SK-N-SH (cell line): ENCODE results near the gene STK32C. TPM values are rescaled to one million over a fixed set of nuclear protein-coding genes. Genes with fewer than 3 reads are reported as not detected.

Experiments used
- CTCF ChIA-PET: fragments of 300-600, 350-600 bp; formaldehyde crosslinking; extraction: SDS; loops from one replicate; lab custom pipeline; 2021; lab: Yijun Ruan, JAX
- POLR2A ChIA-PET: fragments of 350-600 bp; sonication (Branson Sonifier 250); formaldehyde crosslinking; extraction: SDS; loops from one replicate; lab custom pipeline; 2020; ENCODE audit warnings: antibody characterized with exemption, inconsistent platforms; lab: Yijun Ruan, JAX
- DNase-seq: peaks from one replicate; pipeline ENCODE4 v3.0.0; 2012
- H2AFZ ChIP-seq: fragments of 200-600 bp; sonication (generic); 2 replicates; pipeline ENCODE4 v1.8.1; 2016; ENCODE audit warnings: antibody characterized with exemption, mild to moderate bottlenecking, low read depth
- H3F3A ChIP-seq: fragments of 200-600 bp; sonication (generic); replicated peaks from 2 replicates; pipeline ENCODE3; 2016; ENCODE audit warnings: antibody characterized with exemption, mild to moderate bottlenecking; ENCODE audit not compliant: insufficient read depth
- H3K27ac ChIP-seq, 2 experiments: fragments of 200-500 bp in 1 of 2; fragments of 200-600 bp in 1 of 2; sonication (Bioruptor generic) in 1 of 2; sonication (generic), shearing (Covaris generic) in 1 of 2; 2 replicates each; pipeline versions ENCODE4 v1.5.1 to v1.6.1; 2014 to 2016; ENCODE audit warnings: low read depth in 2 of 2, inconsistent platforms in 1 of 2, low read length in 1 of 2, mild to moderate bottlenecking in 1 of 2, mixed read lengths in 1 of 2
- H3K27me3 ChIP-seq: fragments of 200-600 bp; sonication (generic), shearing (Covaris generic); 2 replicates; pipeline ENCODE4 v1.6.1; 2016; ENCODE audit warnings: mixed run types; ENCODE audit not compliant: insufficient read depth
- H3K36me3 ChIP-seq, 2 experiments: fragments of 200-500 bp in 1 of 2; fragments of 200-600 bp in 1 of 2; sonication (Bioruptor generic) in 1 of 2; sonication (generic) in 1 of 2; replicated peaks in 1 of 2; 2 replicates each; pipeline versions ENCODE3 to v1.5.1; 2014 to 2016; ENCODE audit warnings: low read length in 1 of 2, mild to moderate bottlenecking in 1 of 2; ENCODE audit not compliant: insufficient read depth in 2 of 2, control insufficient read depth in 1 of 2
- H3K4me1 ChIP-seq, 2 experiments: fragments of 200-500 bp in 1 of 2; fragments of 200-600 bp in 1 of 2; sonication (Bioruptor generic) in 1 of 2; sonication (generic), shearing (Covaris generic) in 1 of 2; 2 replicates each; pipeline versions ENCODE4 v1.5.1 to v1.6.1; 2014 to 2016; ENCODE audit warnings: low read depth in 1 of 2, low read length in 1 of 2, mixed run types in 1 of 2; ENCODE audit not compliant: insufficient read depth in 2 of 2, control insufficient read depth in 1 of 2
- H3K4me2 ChIP-seq: fragments of 200-600 bp; sonication (generic), shearing (Covaris generic); 2 replicates; pipeline ENCODE4 v1.6.1; 2017; ENCODE audit warnings: mixed run types
- H3K4me3 ChIP-seq, 2 experiments: fragments of 200-500 bp in 1 of 2; fragments of 200-600 bp in 1 of 2; sonication (Bioruptor generic) in 1 of 2; sonication (generic), shearing (Covaris generic) in 1 of 2; 2 replicates each; pipeline versions ENCODE4 v1.5.1 to v1.8.1; 2014 to 2016; ENCODE audit warnings: low read depth in 2 of 2, inconsistent platforms in 1 of 2, low read length in 1 of 2, mild to moderate bottlenecking in 1 of 2, mixed read lengths in 1 of 2, moderate library complexity in 1 of 2
- H3K79me2 ChIP-seq: fragments of 200-600 bp; sonication (generic); 2 replicates; pipeline ENCODE4 v1.8.1; 2017; ENCODE audit warnings: mild to moderate bottlenecking; ENCODE audit not compliant: insufficient read depth
- H3K9ac ChIP-seq: fragments of 200-600 bp; sonication (generic); 2 replicates; pipeline ENCODE4 v1.6.1; 2017; ENCODE audit warnings: mixed run types
- H3K9me2 ChIP-seq: fragments of 200-600 bp; sonication (generic); 2 replicates; pipeline ENCODE4 v1.6.1; 2017; ENCODE audit warnings: mixed run types
- H3K9me3 ChIP-seq: fragments of 200-600 bp; sonication (generic); 2 replicates; pipeline ENCODE4 v1.6.1; 2017; ENCODE audit warnings: mixed run types, mild to moderate bottlenecking, moderate library complexity
- H4K20me1 ChIP-seq: fragments of 200-600 bp; sonication (generic); 2 replicates; pipeline ENCODE4 v1.6.1; 2017; ENCODE audit warnings: mild to moderate bottlenecking, mixed run types; ENCODE audit not compliant: insufficient read depth
- FOSL2 ChIP-seq: IDR thresholded peaks from 2 replicates; pipeline ENCODE4 v1.4.0; 2012; ENCODE audit warnings: low read depth, mild to moderate bottlenecking, moderate library complexity, borderline replicate concordance
- FOXJ3 ChIP-seq: sonication (generic); formaldehyde crosslinking; IDR thresholded peaks from 2 replicates; pipeline ENCODE4 v1.5.1; 2020; ENCODE audit warnings: mild to moderate bottlenecking, missing genetic modification reagents
- GABPA ChIP-seq: IDR thresholded peaks from 2 replicates; pipeline ENCODE4 v1.4.0; 2012; ENCODE audit warnings: low read depth, mild to moderate bottlenecking
- MEF2A ChIP-seq: IDR thresholded peaks from 2 replicates; pipeline ENCODE4 v1.4.0; 2012; ENCODE audit warnings: low read depth, borderline replicate concordance
- MXI1 ChIP-seq: IDR thresholded peaks from 2 replicates; pipeline ENCODE4 v1.6.1; 2012; ENCODE audit warnings: mild to moderate bottlenecking, low read depth, low read length, improper control_type of control experiment
- NFIC ChIP-seq: IDR thresholded peaks from 2 replicates; pipeline ENCODE4 v1.4.0; 2012; ENCODE audit warnings: borderline replicate concordance
- POLR2AphosphoS5 ChIP-seq: IDR thresholded peaks from 2 replicates; pipeline ENCODE4 v1.6.1; 2012; ENCODE audit warnings: low read depth, low read length
- RCOR1 ChIP-seq: fragments of 150-350 bp; IDR thresholded peaks from 2 replicates; pipeline ENCODE4 v1.6.1; 2017; ENCODE audit warnings: antibody characterized with exemption, low read length
- SMC3 ChIP-seq: IDR thresholded peaks from 2 replicates; pipeline ENCODE4 v1.6.1; 2012; ENCODE audit warnings: low read depth, low read length, improper control_type of control experiment
- TAF1 ChIP-seq: IDR thresholded peaks from 2 replicates; pipeline ENCODE4 v1.6.1; 2012; ENCODE audit warnings: low read depth, mild to moderate bottlenecking, low read length, moderate library complexity, borderline replicate concordance
- YY1 ChIP-seq: IDR thresholded peaks from 2 replicates; pipeline ENCODE4 v1.4.0; 2012; ENCODE audit warnings: low read depth, mild to moderate bottlenecking
- WGBS: methylation state at CpG from one replicate; pipeline ENCODE4 v1.1.6; 2017; ENCODE audit warnings: low lambda C conversion rate; 5-methylcytosine and 5-hydroxymethylcytosine counted together
- polyA plus RNA-seq, 3 experiments: library from polyadenylated mRNA; depleted of rRNA; stranded (reverse); fragments of >200 nt; gene quantifications; 2 replicates each; pipeline ENCODE4 v1.2.3, GENCODE V29; 2012
- TF ChIP-seq, protein P1 (sequence below): IDR thresholded peaks from 2 replicates; pipeline ENCODE4 v1.4.0; 2012; ENCODE audit warnings: low read depth, borderline replicate concordance
- TF ChIP-seq, protein P2 (sequence below): fragments of 150-350 bp; IDR thresholded peaks from 2 replicates; pipeline ENCODE4 v1.6.1; 2017; ENCODE audit warnings: antibody characterized with exemption, low read length, low read depth, borderline replicate concordance

STK32C gene
- polyA plus RNA-seq, 1 of the 3 experiments (the other 2 are of a cell fraction), result 27.8 TPM

DNA sequence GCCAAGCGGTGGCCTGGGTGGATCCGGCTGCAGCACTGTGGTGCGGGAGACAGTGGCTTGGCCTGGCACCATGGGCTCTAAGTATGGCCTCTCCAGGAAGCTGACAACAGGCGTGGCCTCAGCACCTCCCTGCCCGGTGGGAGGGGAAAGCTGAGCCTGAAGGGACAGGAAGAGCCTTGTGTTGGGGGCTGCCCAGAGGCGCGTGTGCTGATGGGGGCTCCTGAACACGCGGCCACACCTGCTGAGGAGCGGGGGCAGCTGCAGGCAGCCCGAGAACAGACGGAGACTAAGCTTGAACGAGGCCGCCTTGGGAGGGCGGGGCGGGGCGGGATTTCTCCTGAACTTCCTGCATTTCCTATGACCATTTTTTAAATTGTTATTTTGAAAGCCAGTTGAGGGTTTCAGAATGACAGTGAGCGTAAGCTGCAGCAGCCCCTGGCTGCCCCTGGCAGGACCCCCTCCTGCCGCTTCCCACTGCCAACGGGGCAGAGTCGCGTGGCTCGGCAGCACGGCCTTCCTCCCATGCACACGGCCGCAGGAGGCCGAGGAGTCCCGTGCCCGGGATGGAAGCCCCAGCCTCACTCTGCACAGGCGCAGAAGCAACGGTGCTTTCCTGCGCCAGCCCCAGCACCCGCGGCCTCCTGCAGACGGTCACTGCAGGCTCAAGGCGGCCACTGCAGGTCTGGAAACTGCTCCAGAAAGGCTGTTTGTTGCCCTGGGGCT, 77.8 kb downstream of the STK32C start:
- no peak overlapping the region for H2AFZ ChIP-seq
- no peak overlapping the region for H3K9ac ChIP-seq
- H3K4me3 ChIP-seq, result no peak overlapping the region
- H3K27me3 ChIP-seq, result no peaks in the 10 kb centered on the region
- 91% methylated on average over 17 of the region's 36 CpGs for WGBS
- no peak overlapping the region for H3K4me2 ChIP-seq
- no peaks in the 10 kb centered on the region for H3K36me3 ChIP-seq
- TF ChIP-seq, protein P1, sequence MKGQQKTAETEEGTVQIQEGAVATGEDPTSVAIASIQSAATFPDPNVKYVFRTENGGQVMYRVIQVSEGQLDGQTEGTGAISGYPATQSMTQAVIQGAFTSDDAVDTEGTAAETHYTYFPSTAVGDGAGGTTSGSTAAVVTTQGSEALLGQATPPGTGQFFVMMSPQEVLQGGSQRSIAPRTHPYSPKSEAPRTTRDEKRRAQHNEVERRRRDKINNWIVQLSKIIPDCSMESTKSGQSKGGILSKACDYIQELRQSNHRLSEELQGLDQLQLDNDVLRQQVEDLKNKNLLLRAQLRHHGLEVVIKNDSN, result no peak
- TF ChIP-seq YY1, result no peak
- no peak for TF ChIP-seq MEF2A
- no peaks in the 10 kb centered on the region for H3K9me2 ChIP-seq
- no peaks in the 10 kb centered on the region for H3K79me2 ChIP-seq
- no peaks in the 10 kb centered on the region for H4K20me1 ChIP-seq
- ChIA-PET POLR2A (no interaction called here), CTCF (interaction anchor here (1.8 kb wide), 1 partner anchor 123 kb away, joined by 5 read pairs; no protein-coding TSS in a partner anchor)
- DNase-seq, result peak; percentile 57
- H3F3A ChIP-seq, result no peaks in the 10 kb centered on the region
- H3K9me3 ChIP-seq, result no peaks in the 10 kb centered on the region
- peak overlapping the region in 1 of 2 experiments; percentile 58; a peak in 1 of 4 replicates for H3K27ac ChIP-seq
- peaks cover 0 to 28% of the 10 kb centered on the region in 2 experiments; a peak in 1 of 4 replicates for H3K4me1 ChIP-seq

DNA sequence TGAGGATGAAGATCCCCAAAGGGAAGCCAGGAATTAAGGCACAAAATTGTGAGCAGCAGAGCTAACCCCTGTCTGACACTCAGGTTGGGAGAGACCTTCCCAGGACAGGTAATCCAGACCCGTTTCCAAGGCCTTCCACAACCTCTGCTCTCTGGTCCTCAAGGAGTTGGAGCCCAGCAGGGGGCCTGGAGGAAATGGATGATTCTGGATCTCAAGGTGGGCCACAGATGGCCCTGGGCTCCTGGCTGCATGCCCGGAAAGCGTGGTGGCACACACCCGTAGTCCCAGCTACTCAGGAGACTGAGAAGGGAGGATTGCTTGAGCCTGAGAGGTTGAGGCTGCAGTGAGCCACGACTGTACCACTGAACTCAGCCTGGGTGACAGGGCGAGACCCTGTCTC, 78.7 kb downstream of the STK32C start:
- no peaks in the 10 kb centered on the region for H4K20me1 ChIP-seq
- H3K79me2 ChIP-seq, result no peaks in the 10 kb centered on the region
- TF ChIP-seq NFIC (no peak), FOSL2 (no peak), MXI1 (no peak), POLR2AphosphoS5 (no peak), RCOR1 (no peak), SMC3 (no peak), GABPA (no peak), TAF1 (no peak), FOXJ3 (CRISPR knock-in tag) (no peak)
- TF ChIP-seq, protein P2, sequence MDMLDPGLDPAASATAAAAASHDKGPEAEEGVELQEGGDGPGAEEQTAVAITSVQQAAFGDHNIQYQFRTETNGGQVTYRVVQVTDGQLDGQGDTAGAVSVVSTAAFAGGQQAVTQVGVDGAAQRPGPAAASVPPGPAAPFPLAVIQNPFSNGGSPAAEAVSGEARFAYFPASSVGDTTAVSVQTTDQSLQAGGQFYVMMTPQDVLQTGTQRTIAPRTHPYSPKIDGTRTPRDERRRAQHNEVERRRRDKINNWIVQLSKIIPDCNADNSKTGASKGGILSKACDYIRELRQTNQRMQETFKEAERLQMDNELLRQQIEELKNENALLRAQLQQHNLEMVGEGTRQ, result no peak
- H3K4me3 ChIP-seq, result no peak overlapping the region
- H3K36me3 ChIP-seq, result no peaks in the 10 kb centered on the region
- no peak overlapping the region for H3K4me2 ChIP-seq
- no peak overlapping the region for H2AFZ ChIP-seq
- no peaks in the 10 kb centered on the region for H3K9me2 ChIP-seq
- no peak overlapping the region for H3K9ac ChIP-seq
- H3K4me1 ChIP-seq, result peaks cover 0 to 28% of the 10 kb centered on the region in 2 experiments; a peak in 1 of 4 replicates
- no peaks in the 10 kb centered on the region for H3K27me3 ChIP-seq
- no peaks in the 10 kb centered on the region for H3F3A ChIP-seq
- no peaks in the 10 kb centered on the region for H3K9me3 ChIP-seq
- H3K27ac ChIP-seq, result no peak overlapping the region; a peak in 1 of 4 replicates
- POLR2A ChIA-PET, result no interaction called here
- CTCF ChIA-PET, result interaction anchor here (1.8 kb wide), 1 partner anchor 124 kb away, joined by 5 read pairs; no protein-coding TSS in a partner anchor
- no peak for DNase-seq
- WGBS, result 58% methylated on average over 3 of the region's 6 CpGs
